CD4-positive, alpha-beta T cell treated with Interleukin-12 subunit alpha and Interleukin-12 subunit beta, for 1 hour (primary cell): ENCODE data around the gene PRPH.
"Not testable (repeated sequence)": the region's sequence is repeated elsewhere in the genome, so short reads cannot be mapped to it uniquely, and the experiment has no call there.

ENCODE experiments used
- DNase-seq: peaks from one replicate; pipeline ENCODE4 v3.0.0-alpha.2; 2020

PRPH gene

GRCh38 chr12:49295082-49295936 lies at the start of gene PRPH:
Gene PRPH, plus strand, starts transcription at chr12:49295147. Its CDS starts 54 bp downstream, at chr12:49295201.
- no peak for DNase-seq

GRCh38 chr12:49251357-49251756 lies 43.6 kb upstream of the PRPH start:
- no peak for DNase-seq

GRCh38 chr12:49253033-49253623 lies 41.8 kb upstream of the PRPH start:
- DNase-seq: no peak

- DNase-seq: not testable (repeated sequence)
These were observed 39.5 kb upstream of the PRPH start for GRCh38 chr12:49255456-49255855.

- DNase-seq: no peak
These were observed 38.9 kb upstream of the PRPH start for GRCh38 chr12:49255857-49256637.

- DNase-seq: not testable (repeated sequence)
These were observed 37.3 kb upstream of the PRPH start for GRCh38 chr12:49257508-49258184.

GRCh38 chr12:49259452-49259851 lies 35.5 kb upstream of the PRPH start:
- DNase-seq: no peak

- no peak for DNase-seq
These were observed 34.8 kb upstream of the PRPH start for GRCh38 chr12:49260166-49260565.

- no peak for DNase-seq
These were observed 34.2 kb upstream of the PRPH start for GRCh38 chr12:49260571-49261363.

GRCh38 chr12:49261721-49262120 lies 33.2 kb upstream of the PRPH start:
- DNase-seq: no peak

- no peak for DNase-seq
These were observed 31.6 kb upstream of the PRPH start for GRCh38 chr12:49263400-49263763.

GRCh38 chr12:49264466-49264872 lies 30.5 kb upstream of the PRPH start:
- DNase-seq: peak; percentile 51

- DNase-seq: peak; percentile 91
These were observed 29.8 kb upstream of the PRPH start, which contains the start of gene TUBA1C for GRCh38 chr12:49264873-49265792. Gene TUBA1C, plus strand, starts transcription at chr12:49265082. Its CDS starts 100 bp downstream, at chr12:49265182.

- DNase-seq: not testable (repeated sequence)
These were observed 25.8 kb upstream of the PRPH start for GRCh38 chr12:49269191-49269590.

GRCh38 chr12:49272790-49273725 lies 21.9 kb upstream of the PRPH start:
- DNase-seq: no peak

GRCh38 chr12:49273726-49274395 lies 21.1 kb upstream of the PRPH start:
- DNase-seq: no peak

GRCh38 chr12:49274396-49275069 lies 20.4 kb upstream of the PRPH start:
- no peak for DNase-seq
